B cell (primary cell): ENCODE data around the gene CHST9. TPM values are rescaled to one million over a fixed set of nuclear protein-coding genes. Genes with fewer than 3 reads are reported as not detected.

Source experiments
- ATAC-seq: fragments of 200-7000 bp; cut with Tn5 transposase; one replicate; pipeline ENCODE4 v1.10.0; 2021; ENCODE audit warnings: low read depth, mild to moderate bottlenecking, moderate number of reproducible peaks, moderate library complexity
- CTCF ChIA-PET: fragments of 350-600 bp; sonication (Branson Sonifier 250); formaldehyde crosslinking; loops from one replicate; lab custom pipeline; 2021; ENCODE audit warnings: antibody characterized with exemption, inconsistent platforms; lab: Charles Lee
- POLR2A ChIA-PET: fragments of 350-600 bp; sonication (Branson Sonifier 250); formaldehyde crosslinking; loops from one replicate; lab custom pipeline; 2021; ENCODE audit warnings: antibody characterized with exemption; lab: Charles Lee
- DNase-seq: peaks from one replicate; pipeline ENCODE4 v3.0.0; 2013
- H2AFZ ChIP-seq: 2 replicates; pipeline ENCODE4 v1.6.1; 2012; ENCODE audit warnings: mild to moderate bottlenecking, low read depth, low read length; ENCODE audit not compliant: insufficient read depth, poor library complexity, severe bottlenecking
- H3K27ac ChIP-seq, 2 donors: 1 replicate in 1 of 2; 2 replicates in 1 of 2; pipeline ENCODE4 v1.5.1; 2012 to 2013; ENCODE audit warnings: low read length in 2 of 2, mild to moderate bottlenecking in 2 of 2, moderate library complexity in 1 of 2
- H3K27me3 ChIP-seq, 4 experiments: fragments of 200-600 bp in 1 of 4; sonication (generic) in 1 of 4; replicated peaks in 1 of 4; 1 replicate in 2 of 4; 2 replicates in 2 of 4; pipeline versions ENCODE4 v1.6.1 to v1.7.0; 2013 to 2016; ENCODE audit warnings: low read length in 3 of 4, mild to moderate bottlenecking in 2 of 4, mixed read lengths in 1 of 4, moderate library complexity in 1 of 4; ENCODE audit not compliant: insufficient read depth in 4 of 4, control insufficient read depth in 3 of 4; ENCODE audit errors: control extremely low read depth in 1 of 4
- H3K36me3 ChIP-seq, 2 experiments: replicated peaks in 1 of 2; 1 replicate in 1 of 2; 2 replicates in 1 of 2; pipeline versions ENCODE4 v1.6.1 to v1.7.1; 2013; ENCODE audit warnings: low read length in 1 of 2; ENCODE audit not compliant: insufficient read depth in 2 of 2, control insufficient read depth in 1 of 2; ENCODE audit errors: control extremely low read depth in 1 of 2, extremely low read depth in 1 of 2
- H3K4me1 ChIP-seq, 2 donors: fragments of 200-600 bp in 1 of 2; sonication (generic) in 1 of 2; 1 replicate in 1 of 2; 2 replicates in 1 of 2; pipeline versions ENCODE4 v1.5.1 to v1.6.1; 2013 to 2017; ENCODE audit warnings: low read length in 2 of 2; ENCODE audit not compliant: control insufficient read depth in 2 of 2, insufficient read depth in 2 of 2
- H3K4me2 ChIP-seq: replicated peaks from 2 replicates; pipeline ENCODE3; 2012; ENCODE audit warnings: mild to moderate bottlenecking, low read depth, low read length; ENCODE audit not compliant: poor library complexity, severe bottlenecking
- H3K4me3 ChIP-seq, 5 experiments: fragments of 200-600 bp in 1 of 5; sonication (generic) in 1 of 5; 1 replicate in 3 of 5; 2 replicates in 2 of 5; pipeline versions ENCODE4 v1.5.1 to v1.7.0; 2011 to 2016; ENCODE audit warnings: low read length in 4 of 5, mild to moderate bottlenecking in 4 of 5, low read depth in 2 of 5, control low read depth in 1 of 5, moderate library complexity in 1 of 5; ENCODE audit not compliant: insufficient read depth in 1 of 5; ENCODE audit errors: control extremely low read depth in 1 of 5, extremely low read depth in 1 of 5
- H3K79me2 ChIP-seq: fragments of 200-600 bp; sonication (generic); one replicate; pipeline ENCODE4 v1.6.0; 2016; ENCODE audit warnings: low read length; ENCODE audit not compliant: control insufficient read depth, insufficient read depth
- H3K9ac ChIP-seq: fragments of 200-600 bp; sonication (generic); 2 replicates; pipeline ENCODE4 v1.6.1; 2017; ENCODE audit warnings: mild to moderate bottlenecking, low read length, moderate library complexity
- H3K9me3 ChIP-seq, 3 donors: one replicate each; pipeline versions ENCODE4 v1.6.1 to v1.7.1; 2013; ENCODE audit warnings: low read length in 2 of 3; ENCODE audit not compliant: control insufficient read depth in 2 of 3, insufficient read depth in 1 of 3; ENCODE audit errors: control extremely low read depth in 1 of 3
- H4K20me1 ChIP-seq: 2 replicates; pipeline ENCODE4 v1.6.0; 2012; ENCODE audit warnings: mild to moderate bottlenecking, low read length; ENCODE audit not compliant: insufficient read depth, control insufficient read depth, poor library complexity, severe bottlenecking
- H3K27ac Mint-ChIP-seq: one replicate; pipeline ENCODE4 v1.8.0; 2021; ENCODE audit warnings: mixed read lengths
- H3K27me3 Mint-ChIP-seq: one replicate; pipeline ENCODE4 v1.8.0; 2021; ENCODE audit warnings: mixed read lengths
- H3K4me1 Mint-ChIP-seq: one replicate; pipeline ENCODE4 v1.8.0; 2021; ENCODE audit warnings: mixed read lengths
- H3K4me3 Mint-ChIP-seq: one replicate; pipeline ENCODE4 v1.8.0; 2021; ENCODE audit warnings: mixed read lengths
- H3K9me3 Mint-ChIP-seq: one replicate; pipeline ENCODE4 v1.8.0; 2022; ENCODE audit warnings: mixed read lengths; ENCODE audit not compliant: insufficient read depth
- EZH2 ChIP-seq: IDR thresholded peaks from 2 replicates; pipeline ENCODE4 v1.6.1; 2012; ENCODE audit warnings: borderline replicate concordance, low read depth, mild to moderate bottlenecking, moderate library complexity, low read length; ENCODE audit not compliant: insufficient read depth, poor library complexity, severe bottlenecking
- WGBS: methylation state at CpG from one replicate; pipeline ENCODE4 v1.1.5; 2013; ENCODE audit warnings: missing lambda C conversion rate; ENCODE audit not compliant: insufficient coverage; 5-methylcytosine and 5-hydroxymethylcytosine counted together
- intact Hi-C: fragments of 100-400 bp; cut with micrococcal nuclease; formaldehyde crosslinking; loops from one replicate; pipeline ENCODE4 v1.10.0; 2022
- polyA plus RNA-seq: library from polyadenylated mRNA; depleted of rRNA; stranded (reverse); fragments of >200 nt; gene quantifications from 2 replicates; pipeline ENCODE4 v1.2.3, GENCODE V29; 2012
- total RNA-seq, 2 donors: library from RNA; stranded (reverse); fragments of 120-200 nt in 1 of 2; gene quantifications; 1 replicate in 1 of 2; 2 replicates in 1 of 2; pipeline versions ENCODE4 v1.2.3 to v1.2.4, GENCODE V29; 2013 to 2022
- TF ChIP-seq, protein P1 (sequence below): fragments of 200-600 bp; IDR thresholded peaks from one replicate; pipeline ENCODE4 v1.8.0; 2022; ENCODE audit warnings: antibody characterized with exemption, mild to moderate bottlenecking

CHST9 gene
- total and polyA plus RNA-seq, 2 donors (not counting 1 experiment from before 2014, with no cell fraction given), result not detected

- Histone ChIP-seq H3K4me2 (no peak overlapping the region), H3K79me2 (no peaks in the 10 kb centered on the region), H3K9me3 (no peaks in the 10 kb centered on the region), H4K20me1 (no peaks in the 10 kb centered on the region), H3K27me3 (peaks cover 0 to 9% (median 6%) of the 10 kb centered on the region in 4 experiments), H3K9ac (no peak overlapping the region), H3K27ac (no peak overlapping the region), H3K4me1 (no peaks in the 10 kb centered on the region), H3K4me3 (no peak overlapping the region), H2AFZ (no peak overlapping the region), H3K36me3 (no peaks in the 10 kb centered on the region)
- H3K27ac Mint-ChIP-seq, result no peak overlapping the region
- H3K4me3 Mint-ChIP-seq, result no peak overlapping the region
- DNase-seq, result no peak
- intact Hi-C loops, result no loop called here
- no peak for TF ChIP-seq EZH2
- TF ChIP-seq, protein P1, sequence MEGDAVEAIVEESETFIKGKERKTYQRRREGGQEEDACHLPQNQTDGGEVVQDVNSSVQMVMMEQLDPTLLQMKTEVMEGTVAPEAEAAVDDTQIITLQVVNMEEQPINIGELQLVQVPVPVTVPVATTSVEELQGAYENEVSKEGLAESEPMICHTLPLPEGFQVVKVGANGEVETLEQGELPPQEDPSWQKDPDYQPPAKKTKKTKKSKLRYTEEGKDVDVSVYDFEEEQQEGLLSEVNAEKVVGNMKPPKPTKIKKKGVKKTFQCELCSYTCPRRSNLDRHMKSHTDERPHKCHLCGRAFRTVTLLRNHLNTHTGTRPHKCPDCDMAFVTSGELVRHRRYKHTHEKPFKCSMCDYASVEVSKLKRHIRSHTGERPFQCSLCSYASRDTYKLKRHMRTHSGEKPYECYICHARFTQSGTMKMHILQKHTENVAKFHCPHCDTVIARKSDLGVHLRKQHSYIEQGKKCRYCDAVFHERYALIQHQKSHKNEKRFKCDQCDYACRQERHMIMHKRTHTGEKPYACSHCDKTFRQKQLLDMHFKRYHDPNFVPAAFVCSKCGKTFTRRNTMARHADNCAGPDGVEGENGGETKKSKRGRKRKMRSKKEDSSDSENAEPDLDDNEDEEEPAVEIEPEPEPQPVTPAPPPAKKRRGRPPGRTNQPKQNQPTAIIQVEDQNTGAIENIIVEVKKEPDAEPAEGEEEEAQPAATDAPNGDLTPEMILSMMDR, result no peak
- H3K27me3 Mint-ChIP-seq, result peaks cover 34% of the 10 kb centered on the region
- ChIA-PET POLR2A (no interaction called here), CTCF (no interaction called here)
- no peak for ATAC-seq
- no peaks in the 10 kb centered on the region for H3K9me3 Mint-ChIP-seq
- WGBS, result 100% methylated on average over 2 of the region's 4 CpGs
- H3K4me1 Mint-ChIP-seq, result peaks cover 3% of the 10 kb centered on the region
Measured at GRCh38 chr18:27185897-27186296, 789 bp upstream of the CHST9 start.

- WGBS, result 6% methylated on average over 16 of the region's 33 CpGs
- peaks cover 34% of the 10 kb centered on the region for H3K27me3 Mint-ChIP-seq
- POLR2A ChIA-PET, result no interaction called here
Measured at GRCh38 chr18:27184115-27185024, 738 bp downstream of the CHST9 start.

More at GRCh38 chr18:27184115-27185024, 738 bp downstream of the CHST9 start:
- no peak overlapping the region for H3K27ac ChIP-seq
- no peaks in the 10 kb centered on the region for H3K36me3 ChIP-seq
- no peaks in the 10 kb centered on the region for H3K9me3 ChIP-seq
- no peaks in the 10 kb centered on the region for H3K79me2 ChIP-seq
- DNase-seq (no peak), ATAC-seq (no peak)
- CTCF ChIA-PET, result no interaction called here
- no peaks in the 10 kb centered on the region for H3K9me3 Mint-ChIP-seq
- H3K27ac Mint-ChIP-seq, result no peak overlapping the region
- TF ChIP-seq EZH2, result no peak
- TF ChIP-seq, protein P1, result no peak
- H3K4me3 Mint-ChIP-seq, result no peak overlapping the region
- peaks cover 0 to 9% (median 6%) of the 10 kb centered on the region in 4 experiments for H3K27me3 ChIP-seq
- H3K4me1 ChIP-seq, result no peaks in the 10 kb centered on the region
- no peak overlapping the region for H3K9ac ChIP-seq
- no peak overlapping the region for H3K4me2 ChIP-seq
- peaks cover 3% of the 10 kb centered on the region for H3K4me1 Mint-ChIP-seq
- intact Hi-C loops, result no loop called here
- H3K4me3 ChIP-seq, result no peak overlapping the region
- H4K20me1 ChIP-seq, result no peaks in the 10 kb centered on the region
- H2AFZ ChIP-seq, result no peak overlapping the region
